ENCODE data around the gene SPP1. TPM values are rescaled to one million over a fixed set of nuclear protein-coding genes. Genes with fewer than 3 reads are reported as not detected.

Gene SPP1
- total and polyA plus RNA-seq, 10 of the 15 experiments (the other 5 are each of a cell fraction or from before 2014, with no cell fraction given), result 0.05 to 1.1 (median 0.39) TPM; not detected in 6

Small RNA genes within 50 kb of the gene (small RNA-seq; reads per million reads assigned to genes)
- gene RNU1-36P, result not detected

Other genes with a start within 250 kb of the SPP1 start
- not detected in 2 replicates for gene IBSP, start 176.2 kb upstream of the SPP1 start, total RNA-seq (2014; rRNA removed)
- gene IBSP, start 176.2 kb upstream of the SPP1 start, total RNA-seq (2014; rRNA removed; fragmentation: Illumina TruSeq; extraction: Trizol), result not detected in 2 replicates
- not detected in 2 replicates for gene IBSP, start 176.2 kb upstream of the SPP1 start, total RNA-seq (2021)
- gene IBSP, start 176.2 kb upstream of the SPP1 start, polyA plus RNA-seq (2011; rRNA removed), result not detected in 2 replicates
- not detected in 2 replicates for gene IBSP, start 176.2 kb upstream of the SPP1 start, polyA plus RNA-seq (2014; fragmentation: Illumina TruSeq; extraction: Trizol)
- gene IBSP, start 176.2 kb upstream of the SPP1 start, polyA plus RNA-seq (2014; fragmentation: Nextera tagmentation; extraction: Ambion mirVana), result not detected
- not detected in 2 replicates for gene IBSP, start 176.2 kb upstream of the SPP1 start, polyA plus RNA-seq (2014; rRNA removed)
- not detected for gene IBSP, start 176.2 kb upstream of the SPP1 start, polyA plus RNA-seq (2016; fragmentation: Nextera tagmentation; extraction: Ambion mirVana)
- not detected in 2 replicates for gene MEPE, start 142.7 kb upstream of the SPP1 start, total RNA-seq (2014; rRNA removed)
- gene MEPE, start 142.7 kb upstream of the SPP1 start, total RNA-seq (2014; rRNA removed; fragmentation: Illumina TruSeq; extraction: Trizol), result not detected in 2 replicates
- not detected in 2 replicates for gene MEPE, start 142.7 kb upstream of the SPP1 start, total RNA-seq (2021)
- not detected in 2 replicates for gene MEPE, start 142.7 kb upstream of the SPP1 start, polyA plus RNA-seq (2011; rRNA removed)
- gene MEPE, start 142.7 kb upstream of the SPP1 start, polyA plus RNA-seq (2014; fragmentation: Illumina TruSeq; extraction: Trizol), result not detected in 2 replicates
- gene MEPE, start 142.7 kb upstream of the SPP1 start, polyA plus RNA-seq (2014; fragmentation: Nextera tagmentation; extraction: Ambion mirVana), result not detected
- gene MEPE, start 142.7 kb upstream of the SPP1 start, polyA plus RNA-seq (2014; rRNA removed), result not detected in 2 replicates
- not detected for gene MEPE, start 142.7 kb upstream of the SPP1 start, polyA plus RNA-seq (2016; fragmentation: Nextera tagmentation; extraction: Ambion mirVana)
- 9.3 and 12.5 TPM in 2 replicates for gene PKD2, start 31.9 kb downstream of the SPP1 start, total RNA-seq (2014; rRNA removed)
- gene PKD2, start 31.9 kb downstream of the SPP1 start, total RNA-seq (2014; rRNA removed; fragmentation: Illumina TruSeq; extraction: Trizol), result 13.8 and 15.5 TPM in 2 replicates
- gene PKD2, start 31.9 kb downstream of the SPP1 start, total RNA-seq (2021), result 7.5 and 8.6 TPM in 2 replicates
- 11.0 and 15.2 TPM in 2 replicates for gene PKD2, start 31.9 kb downstream of the SPP1 start, polyA plus RNA-seq (2011; rRNA removed)
- 11.4 and 18.1 TPM in 2 replicates for gene PKD2, start 31.9 kb downstream of the SPP1 start, polyA plus RNA-seq (2014; fragmentation: Illumina TruSeq; extraction: Trizol)
- 1 to 10 TPM; 2.0 to 2.1 TPM for gene PKD2, start 31.9 kb downstream of the SPP1 start, polyA plus RNA-seq (2014; fragmentation: Nextera tagmentation; extraction: Ambion mirVana)
- 8.7 and 12.4 TPM in 2 replicates for gene PKD2, start 31.9 kb downstream of the SPP1 start, polyA plus RNA-seq (2014; rRNA removed)
- gene PKD2, start 31.9 kb downstream of the SPP1 start, polyA plus RNA-seq (2016; fragmentation: Nextera tagmentation; extraction: Ambion mirVana), result 1 to 10 TPM; 2.0 to 5.3 TPM
- gene ABCG2, start 182.9 kb downstream of the SPP1 start, total RNA-seq (2014; rRNA removed), result 0.06 TPM in 1 of 2 replicates, not detected in the other
- 0.04 TPM in 1 of 2 replicates, not detected in the other for gene ABCG2, start 182.9 kb downstream of the SPP1 start, total RNA-seq (2014; rRNA removed; fragmentation: Illumina TruSeq; extraction: Trizol)
- not detected in 2 replicates for gene ABCG2, start 182.9 kb downstream of the SPP1 start, total RNA-seq (2021)
- gene ABCG2, start 182.9 kb downstream of the SPP1 start, polyA plus RNA-seq (2011; rRNA removed), result not detected in 2 replicates
- 0.03 TPM in 2 replicates for gene ABCG2, start 182.9 kb downstream of the SPP1 start, polyA plus RNA-seq (2014; fragmentation: Illumina TruSeq; extraction: Trizol)
- not detected for gene ABCG2, start 182.9 kb downstream of the SPP1 start, polyA plus RNA-seq (2014; fragmentation: Nextera tagmentation; extraction: Ambion mirVana)
- not detected in 2 replicates for gene ABCG2, start 182.9 kb downstream of the SPP1 start, polyA plus RNA-seq (2014; rRNA removed)
- gene ABCG2, start 182.9 kb downstream of the SPP1 start, polyA plus RNA-seq (2016; fragmentation: Nextera tagmentation; extraction: Ambion mirVana), result not detected

All from GM12878 (cell line).